ENCODE data around the gene IRF2.
"Not testable (repeated sequence)": the region's sequence is repeated elsewhere in the genome, so short reads cannot be mapped to it uniquely, and the experiment has no call there.

IRF2 gene

GRCh38 chr4:184389978-184390900, 84.1 kb downstream of the IRF2 start:
- DNase-seq (ENCODE audit: low spot score) = no peak

- no peak for DNase-seq (ENCODE audit: low spot score)
Observed at GRCh38 chr4:184388106-184388505, 86.2 kb downstream of the IRF2 start.

GRCh38 chr4:184387351-184387750, 87.0 kb downstream of the IRF2 start:
- DNase-seq (ENCODE audit: low spot score) = no peak

GRCh38 chr4:184386271-184386781, 88.0 kb downstream of the IRF2 start:
- no peak for DNase-seq (ENCODE audit: low spot score)

GRCh38 chr4:184385705-184386141, 88.6 kb downstream of the IRF2 start:
- no peak for DNase-seq (ENCODE audit: low spot score)

- no peak for DNase-seq (ENCODE audit: low spot score)
Observed at GRCh38 chr4:184384810-184385557, 89.4 kb downstream of the IRF2 start.

GRCh38 chr4:184384056-184384809, 90.1 kb downstream of the IRF2 start:
- peak; percentile 56 for DNase-seq (ENCODE audit: low spot score)

GRCh38 chr4:184383497-184384055, 90.8 kb downstream of the IRF2 start:
- DNase-seq (ENCODE audit: low spot score) = peak; percentile 92

- DNase-seq (ENCODE audit: low spot score) = no peak
Observed at GRCh38 chr4:184382189-184382846, 92.0 kb downstream of the IRF2 start.

- DNase-seq (ENCODE audit: low spot score) = no peak
Observed at GRCh38 chr4:184380707-184381106, 93.6 kb downstream of the IRF2 start.

- DNase-seq (ENCODE audit: low spot score) = not testable (repeated sequence)
Observed at GRCh38 chr4:184380214-184380613, 94.1 kb downstream of the IRF2 start.

GRCh38 chr4:184376923-184377322, 97.4 kb downstream of the IRF2 start:
- no peak for DNase-seq (ENCODE audit: low spot score)

GRCh38 chr4:184376126-184376838, 98.1 kb downstream of the IRF2 start:
- no peak for DNase-seq (ENCODE audit: low spot score)

- DNase-seq (ENCODE audit: low spot score) = not testable (repeated sequence)
Observed at GRCh38 chr4:184375623-184376022, 98.7 kb downstream of the IRF2 start.

GRCh38 chr4:184375027-184375426, 99.3 kb downstream of the IRF2 start:
- no peak for DNase-seq (ENCODE audit: low spot score)

- DNase-seq (ENCODE audit: low spot score) = no peak
Observed at GRCh38 chr4:184373886-184374405, 100.4 kb downstream of the IRF2 start.

- DNase-seq (ENCODE audit: low spot score) = no peak
Observed at GRCh38 chr4:184371390-184371787, 103.0 kb downstream of the IRF2 start.

- no peak for DNase-seq (ENCODE audit: low spot score)
Observed at GRCh38 chr4:184370711-184371389, 103.5 kb downstream of the IRF2 start.

GRCh38 chr4:184369871-184370270, 104.5 kb downstream of the IRF2 start:
- no peak for DNase-seq (ENCODE audit: low spot score)

GRCh38 chr4:184368731-184369130, 105.6 kb downstream of the IRF2 start:
- DNase-seq (ENCODE audit: low spot score) = no peak
